GM19035 (cell line): ENCODE measurements around the gene ZBTB22.
A peak's percentile ranks its signal among the peaks of the same experiment; 100 is the strongest.
"Not testable (repeated sequence)": the region's sequence is repeated elsewhere in the genome, so short reads cannot be mapped to it uniquely, and the experiment has no call there.

Experiments used
- ATAC-seq: cut with Tn5 transposase; IDR thresholded peaks from one replicate; pipeline ENCODE4 v1.9.1; 2021; ENCODE audit not compliant: unreplicated experiment

Gene ZBTB22, protein sequence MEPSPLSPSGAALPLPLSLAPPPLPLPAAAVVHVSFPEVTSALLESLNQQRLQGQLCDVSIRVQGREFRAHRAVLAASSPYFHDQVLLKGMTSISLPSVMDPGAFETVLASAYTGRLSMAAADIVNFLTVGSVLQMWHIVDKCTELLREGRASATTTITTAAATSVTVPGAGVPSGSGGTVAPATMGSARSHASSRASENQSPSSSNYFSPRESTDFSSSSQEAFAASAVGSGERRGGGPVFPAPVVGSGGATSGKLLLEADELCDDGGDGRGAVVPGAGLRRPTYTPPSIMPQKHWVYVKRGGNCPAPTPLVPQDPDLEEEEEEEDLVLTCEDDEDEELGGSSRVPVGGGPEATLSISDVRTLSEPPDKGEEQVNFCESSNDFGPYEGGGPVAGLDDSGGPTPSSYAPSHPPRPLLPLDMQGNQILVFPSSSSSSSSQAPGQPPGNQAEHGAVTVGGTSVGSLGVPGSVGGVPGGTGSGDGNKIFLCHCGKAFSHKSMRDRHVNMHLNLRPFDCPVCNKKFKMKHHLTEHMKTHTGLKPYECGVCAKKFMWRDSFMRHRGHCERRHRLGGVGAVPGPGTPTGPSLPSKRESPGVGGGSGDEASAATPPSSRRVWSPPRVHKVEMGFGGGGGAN

DNA sequence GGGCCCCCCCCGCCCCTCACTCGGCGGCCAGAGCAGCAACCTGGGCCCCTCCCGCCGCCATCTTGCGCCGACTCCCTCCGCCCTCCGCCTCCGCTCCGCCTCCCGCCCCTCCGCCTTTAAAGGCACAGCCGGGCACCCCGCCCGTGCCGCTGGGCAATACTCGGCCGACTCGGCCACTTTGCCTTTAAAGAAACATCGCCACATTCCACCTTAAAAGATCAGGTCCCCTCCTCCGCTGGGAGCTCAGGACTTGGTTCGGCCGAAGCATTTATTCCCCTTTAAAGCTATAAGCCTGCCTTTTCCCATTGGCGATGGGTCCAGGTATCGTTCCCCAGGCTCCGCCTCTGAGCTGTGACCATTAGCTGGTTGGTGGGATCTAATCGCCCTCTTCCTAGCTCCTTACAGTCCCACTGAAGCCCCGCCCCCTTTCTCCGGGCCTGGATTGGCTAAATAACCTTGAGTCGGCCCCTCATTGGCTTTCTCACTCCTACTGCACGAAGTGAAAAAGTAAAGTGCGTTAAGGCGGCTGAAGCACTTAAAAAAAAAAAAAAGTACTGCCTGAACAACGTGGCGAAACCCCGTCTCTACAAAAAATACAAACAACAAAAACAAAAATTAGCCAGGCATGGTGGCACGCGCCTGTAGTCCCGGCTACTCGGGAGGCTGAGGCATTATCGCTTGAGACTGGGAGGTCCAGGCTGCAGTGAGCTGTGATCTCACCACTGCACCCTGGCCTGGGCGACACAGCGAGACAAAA lies at the start of gene ZBTB22:
ZBTB22 (minus strand) TSS at position 76 of the 757 bp plus-strand sequence. CDS start 828 bp downstream, outside the sequence.
- ATAC-seq, result peak; percentile 50

DNA sequence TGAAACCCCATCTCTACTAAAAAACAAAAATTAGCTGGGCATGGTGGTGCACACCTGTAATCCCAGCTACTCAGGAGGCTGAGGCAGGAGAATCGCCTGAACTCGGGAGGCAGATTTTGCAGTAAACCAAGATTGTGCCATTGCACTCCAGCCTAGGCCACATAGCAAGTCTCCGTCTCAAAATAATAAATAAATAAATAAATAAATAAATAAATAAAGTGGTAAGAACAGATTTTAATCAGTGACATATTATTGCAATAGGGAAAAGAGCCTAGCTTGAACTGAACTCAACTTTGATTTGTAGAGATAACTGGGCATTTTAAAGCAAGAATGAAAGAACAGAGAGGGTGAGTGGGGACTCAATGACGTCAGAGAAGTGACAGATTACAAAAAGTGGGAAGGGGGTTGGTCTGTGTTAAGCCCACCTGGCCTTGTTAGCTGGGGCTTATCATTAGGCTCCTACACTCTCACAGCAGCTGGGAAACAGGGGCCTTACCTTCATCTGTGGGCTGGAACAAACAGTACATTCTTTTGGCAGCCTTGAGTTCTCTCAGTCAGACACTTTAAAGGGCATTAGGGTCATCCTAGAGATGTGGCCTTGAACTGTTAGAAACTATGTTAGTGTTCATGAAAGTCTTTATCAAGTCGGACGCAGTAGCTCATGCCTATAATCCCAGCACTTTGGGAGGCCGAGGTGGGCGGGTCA lies 49.6 kb upstream of the ZBTB22 start:
- ATAC-seq, result no peak

DNA sequence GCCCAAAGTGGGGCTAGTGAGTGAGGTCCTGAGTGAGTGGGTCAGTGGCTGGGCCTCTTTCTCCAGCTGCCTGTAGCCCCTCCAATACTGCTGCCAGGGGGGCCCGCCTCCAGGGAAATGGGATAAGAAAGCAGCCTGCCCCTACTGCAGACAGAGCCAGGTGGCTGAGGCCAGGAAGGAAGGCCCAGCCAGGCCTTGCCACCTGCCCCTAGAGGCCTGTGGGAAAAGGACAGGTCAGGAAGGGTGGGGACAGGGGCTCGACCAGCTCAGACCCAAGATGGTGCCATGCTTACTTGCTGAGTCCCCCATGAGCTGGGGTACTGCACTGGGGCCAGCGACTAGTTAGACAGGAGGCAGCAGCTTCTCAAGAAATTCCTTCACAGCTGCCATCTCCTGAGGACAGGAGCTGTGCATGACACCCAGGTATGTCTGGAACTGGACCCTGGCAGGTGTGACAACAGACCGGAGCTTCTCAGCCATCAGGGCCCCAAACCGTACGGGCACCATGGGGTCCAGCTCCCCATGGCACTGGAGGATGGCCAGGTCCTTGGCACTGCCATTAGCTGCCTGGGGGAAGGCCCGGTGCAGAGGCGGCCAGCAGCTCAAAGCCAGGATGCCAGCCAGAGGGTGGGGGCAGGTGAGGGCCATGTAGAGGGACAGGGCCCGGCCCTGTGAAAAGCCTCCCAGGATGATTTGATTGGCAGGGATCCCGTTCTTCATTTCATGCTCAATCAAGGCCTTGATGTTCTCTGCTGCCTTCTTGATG lies 47.8 kb upstream of the ZBTB22 start:
- not testable (repeated sequence) for ATAC-seq

DNA sequence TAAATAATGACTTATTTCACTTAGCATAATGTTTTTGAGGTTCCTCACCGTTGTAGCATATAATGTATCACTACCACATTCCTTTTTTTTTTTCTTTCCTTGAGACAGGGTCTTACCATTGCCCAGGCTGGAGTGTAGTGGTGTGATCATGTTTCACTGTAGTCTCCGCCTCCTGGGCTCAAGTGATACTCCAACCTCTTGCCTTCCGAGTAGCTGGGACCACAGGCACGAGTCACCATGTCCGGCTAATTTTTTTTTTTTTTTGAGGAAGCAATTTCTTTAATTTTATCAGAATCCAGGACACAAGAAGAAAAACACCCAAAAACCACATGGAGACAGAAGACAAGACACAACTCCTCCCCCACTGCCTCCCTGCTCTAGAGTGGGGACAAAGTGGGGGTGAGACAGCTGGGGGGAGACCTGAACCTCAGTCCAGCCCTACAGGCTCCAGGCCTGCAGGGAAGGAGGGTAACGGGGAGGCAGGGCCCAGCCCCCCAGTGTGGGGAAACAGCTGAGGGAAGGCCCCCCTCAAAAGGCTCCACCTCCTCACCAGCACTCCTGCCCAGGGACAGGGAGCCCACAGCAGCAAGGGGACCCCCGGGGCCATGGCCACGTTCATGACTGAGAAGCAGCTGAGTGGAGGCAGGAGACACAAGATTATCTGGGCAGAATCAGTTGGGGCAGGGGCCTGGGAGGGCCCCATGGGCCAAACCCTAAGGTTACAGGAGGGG lies 47.1 kb upstream of the ZBTB22 start:
- not testable (repeated sequence) for ATAC-seq

DNA sequence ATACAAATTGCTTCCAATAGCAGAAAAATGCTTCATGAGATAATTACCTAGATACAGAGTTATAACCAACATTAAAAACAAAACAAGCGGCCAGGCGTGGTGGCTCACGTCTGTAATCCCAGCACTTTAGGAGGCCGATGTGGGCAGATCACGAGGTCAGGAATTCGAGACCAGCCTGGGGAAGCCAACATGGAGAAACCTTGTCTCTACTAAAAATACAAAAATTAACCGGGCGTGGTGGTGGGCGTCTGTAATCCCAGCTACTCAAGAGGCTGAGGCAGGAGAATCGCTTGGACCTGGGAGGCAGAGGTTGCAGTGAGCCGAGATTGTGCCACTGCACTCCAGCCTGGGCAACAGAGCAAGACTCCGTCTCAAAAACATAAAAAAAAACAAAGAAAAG lies 45.9 kb upstream of the ZBTB22 start:
- ATAC-seq, result not testable (repeated sequence)

DNA sequence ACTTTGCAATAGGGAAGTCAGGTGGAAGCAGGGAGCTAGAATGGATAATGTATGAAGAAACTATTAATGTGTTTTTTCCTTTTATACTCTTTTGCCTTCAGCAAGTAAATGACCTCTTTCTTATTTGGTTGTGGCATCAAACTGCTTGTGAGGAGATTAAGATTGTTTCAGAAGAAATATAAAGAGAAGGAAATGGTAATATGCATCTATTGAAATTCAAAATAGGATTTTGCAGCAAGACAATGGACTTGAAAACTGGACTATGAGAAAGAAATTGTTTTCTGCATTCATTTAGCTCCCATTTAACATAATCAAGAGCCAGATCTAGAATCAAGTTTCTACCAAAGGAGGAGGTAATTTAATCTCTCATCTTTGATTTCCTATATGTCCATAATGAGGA lies 41.8 kb upstream of the ZBTB22 start:
- ATAC-seq, result no peak

- not testable (repeated sequence) for ATAC-seq
These were observed 39.8 kb upstream of the ZBTB22 start for GRCh38 chr6:33357160-33357871.

- ATAC-seq, result no peak
These were observed 38.8 kb upstream of the ZBTB22 start for GRCh38 chr6:33356295-33356694.

DNA sequence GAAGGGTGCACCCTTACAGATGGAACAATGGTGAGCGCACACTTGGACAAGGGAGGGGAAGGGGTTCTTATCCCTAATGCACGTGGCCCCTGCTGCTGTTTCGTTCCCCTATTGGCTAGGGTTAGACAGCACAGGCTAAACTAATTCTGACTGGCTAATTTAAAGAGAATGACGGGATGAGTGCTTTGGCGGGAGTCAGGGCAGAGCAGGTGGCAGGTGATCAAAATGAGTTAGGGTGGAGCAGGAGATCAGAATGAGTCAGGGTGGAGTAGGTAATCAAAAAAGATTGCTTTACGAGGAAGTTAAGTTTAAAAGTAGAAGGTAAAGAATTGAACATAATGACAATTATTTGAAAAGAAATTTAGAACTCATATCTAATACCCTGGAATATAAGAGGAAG lies 38.3 kb upstream of the ZBTB22 start:
- not testable (repeated sequence) for ATAC-seq

DNA sequence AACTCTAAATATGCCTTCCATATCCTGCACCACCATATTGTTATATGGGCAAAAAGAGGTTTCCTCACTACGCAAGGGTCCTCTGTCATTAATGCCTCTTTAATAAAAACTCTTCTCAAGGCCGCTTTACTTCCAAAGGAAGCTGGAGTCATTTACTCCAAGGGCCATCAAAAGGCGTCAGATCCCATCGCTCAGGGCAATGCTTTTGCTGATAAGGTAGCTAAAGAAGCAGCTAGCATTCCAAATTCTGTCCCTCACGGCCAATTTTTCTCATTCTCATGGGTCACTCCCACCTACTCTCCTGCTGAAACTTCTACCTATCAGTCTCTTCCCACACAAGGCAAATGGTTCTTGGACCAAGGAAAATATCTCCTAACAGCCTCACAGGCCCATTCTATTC lies 30.3 kb upstream of the ZBTB22 start:
- ATAC-seq, result no peak

- ATAC-seq, result not testable (repeated sequence)
These were observed 29.4 kb upstream of the ZBTB22 start for GRCh38 chr6:33346972-33347371.

GRCh38 chr6:33344701-33345697 lies 27.5 kb upstream of the ZBTB22 start:
- peak; percentile 35 for ATAC-seq

GRCh38 chr6:33343953-33344611 lies 26.5 kb upstream of the ZBTB22 start:
- peak; percentile 67 for ATAC-seq

DNA sequence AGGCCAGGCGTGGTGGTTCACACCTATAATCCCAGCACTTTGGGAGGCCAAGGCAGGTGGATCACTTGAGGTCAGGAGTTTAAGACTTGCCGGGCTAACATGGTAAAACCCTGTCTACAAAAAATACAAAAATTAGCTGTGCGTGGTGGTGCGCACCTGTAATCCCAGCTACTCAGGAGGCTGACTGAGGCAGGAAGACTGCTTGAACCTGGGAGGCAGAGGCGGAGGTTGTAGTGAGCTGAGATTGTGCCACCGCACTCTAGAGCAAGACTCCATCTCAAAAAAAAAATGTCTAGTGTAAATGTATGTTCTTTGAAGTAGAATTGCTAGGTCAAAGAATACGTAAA lies 26.0 kb upstream of the ZBTB22 start:
- ATAC-seq, result not testable (repeated sequence)

GRCh38 chr6:33339193-33339592 lies 21.6 kb upstream of the ZBTB22 start:
- no peak for ATAC-seq

DNA sequence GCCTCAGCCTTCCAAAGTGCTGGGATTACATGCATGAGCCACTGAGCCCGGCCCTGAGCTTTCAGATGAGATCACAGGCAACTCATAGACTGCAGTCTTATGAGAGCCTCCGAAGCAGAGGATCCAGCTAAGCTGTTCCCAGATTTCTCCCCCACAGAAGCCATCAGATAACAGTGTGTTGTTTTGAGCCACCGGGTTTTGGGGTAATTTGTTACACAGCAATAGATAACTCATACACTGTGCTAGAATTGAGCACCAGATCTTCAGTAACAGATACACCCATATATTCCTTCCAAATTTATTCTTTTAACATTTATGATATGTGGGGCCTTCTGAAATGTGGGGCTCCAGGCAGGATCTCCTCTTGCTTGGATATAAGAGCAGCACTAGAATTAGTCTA lies 19.0 kb upstream of the ZBTB22 start:
- ATAC-seq, result no peak

DNA sequence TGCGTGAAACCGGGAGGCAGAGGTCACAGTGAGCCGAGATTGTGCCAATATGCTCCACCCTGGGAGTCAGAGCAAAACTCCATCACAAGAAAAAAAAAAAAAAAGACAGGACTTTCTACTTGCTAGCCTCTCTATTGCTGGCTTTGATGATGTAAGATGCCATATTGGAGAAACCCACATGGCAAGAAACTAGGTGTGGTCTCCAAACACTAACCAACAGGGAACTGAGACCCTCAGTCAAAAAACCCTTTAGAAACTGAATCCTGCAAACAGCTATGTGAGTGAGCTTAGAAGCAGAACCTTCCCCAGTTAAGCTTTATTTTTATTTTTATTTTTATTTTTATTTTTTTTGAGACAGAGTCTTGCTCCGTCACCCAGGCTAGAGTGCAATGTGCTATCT lies 18.4 kb upstream of the ZBTB22 start:
- ATAC-seq, result no peak
